OCI-LY7 (cell line): ENCODE data around the gene RXFP1. TPM values are rescaled to one million over a fixed set of nuclear protein-coding genes. Genes with fewer than 3 reads are reported as not detected.

Experiments used
- Bru-seq: library from RNA; stranded (reverse); fragments of 400-500 nt; gene quantifications from one replicate; lab custom pipeline; 2021; lab: Mats Ljungman, UMichigan
- BruChase-seq, 2 experiments: library from RNA; stranded (reverse); fragments of 400-500 nt; gene quantifications; one replicate each; lab custom pipeline; 2021; lab: Mats Ljungman, UMichigan
- BruUV-seq: library from RNA; stranded (reverse); fragments of 400-500 nt; replicated peaks from 2 replicates; lab custom pipeline; 2021; lab: Mats Ljungman, UMichigan
- CTCF ChIA-PET: fragments of 300-600 bp; sonication (Branson Sonifier 250); formaldehyde crosslinking; loops from one replicate; lab custom pipeline; 2022; ENCODE audit warnings: antibody characterized with exemption; ENCODE audit not compliant: unreplicated experiment; lab: Charles Lee
- POLR2A ChIA-PET: fragments of 300-600 bp; sonication (Branson Sonifier 250); formaldehyde crosslinking; loops from one replicate; lab custom pipeline; 2022; ENCODE audit warnings: antibody characterized with exemption; lab: Charles Lee
- DNase-seq: peaks from one replicate; pipeline ENCODE4 v3.0.0-alpha.2; 2015; ENCODE audit warnings: low spot score
- H2AFZ ChIP-seq: fragments of 200-600 bp; sonication (generic), shearing (Covaris generic); 2 replicates; pipeline ENCODE4 v1.6.1; 2014; ENCODE audit warnings: mild to moderate bottlenecking, antibody characterized with exemption, low read length, moderate library complexity
- H3K27ac ChIP-seq: fragments of 200-600 bp; sonication (generic); 2 replicates; pipeline ENCODE4 v1.5.1; 2014; ENCODE audit warnings: mixed run types, low read depth, mild to moderate bottlenecking, moderate library complexity, low read length, inconsistent platforms; ENCODE audit not compliant: poor library complexity, severe bottlenecking
- H3K36me3 ChIP-seq: fragments of 200-600 bp; sonication (generic); 2 replicates; pipeline ENCODE4 v1.6.1; 2014; ENCODE audit warnings: mild to moderate bottlenecking, antibody characterized with exemption, low read length, moderate library complexity, mixed read lengths; ENCODE audit not compliant: insufficient read depth
- H3K4me1 ChIP-seq: fragments of 200-600 bp; sonication (generic); 2 replicates; pipeline ENCODE4 v1.5.1; 2014; ENCODE audit warnings: mild to moderate bottlenecking, low read length; ENCODE audit not compliant: insufficient read depth, poor library complexity, severe bottlenecking
- H3K4me2 ChIP-seq: fragments of 200-600 bp; sonication (generic); 2 replicates; pipeline ENCODE4 v1.6.1; 2014; ENCODE audit warnings: mild to moderate bottlenecking, low read length
- H3K4me3 ChIP-seq: fragments of 200-600 bp; sonication (generic); 2 replicates; pipeline ENCODE4 v1.5.1; 2014; ENCODE audit warnings: mild to moderate bottlenecking, low read depth, low read length; ENCODE audit not compliant: poor library complexity, severe bottlenecking
- H3K79me2 ChIP-seq: fragments of 200-600 bp; sonication (generic); 2 replicates; pipeline ENCODE4 v1.6.1; 2016; ENCODE audit warnings: low read depth, mild to moderate bottlenecking, low read length, moderate library complexity, mixed read lengths; ENCODE audit not compliant: insufficient read depth
- H3K9me2 ChIP-seq: fragments of 200-600 bp; sonication (generic); 2 replicates; pipeline ENCODE4 v1.6.1; 2016; ENCODE audit warnings: mild to moderate bottlenecking, low read length, mixed read lengths; ENCODE audit not compliant: insufficient read depth
- H3K9me3 ChIP-seq: fragments of 200-600 bp; sonication (generic); 2 replicates; pipeline ENCODE4 v1.6.1; 2014; ENCODE audit warnings: mild to moderate bottlenecking, mixed run types, low read length, mixed read lengths
- H4K20me1 ChIP-seq: fragments of 200-600 bp; sonication (generic); 2 replicates; pipeline ENCODE4 v1.6.1; 2014; ENCODE audit warnings: mild to moderate bottlenecking, antibody characterized with exemption, low read length, moderate library complexity, mixed read lengths; ENCODE audit not compliant: insufficient read depth
- CTCF ChIP-seq: fragments of 200-600 bp; sonication (generic); conservative IDR thresholded peaks from 2 replicates; pipeline ENCODE4 v1.5.1; 2014; ENCODE audit warnings: mild to moderate bottlenecking, antibody characterized with exemption, low read length, moderate library complexity, mixed read lengths
- EZH2phosphoT487 ChIP-seq: fragments of 200-600 bp; sonication (generic); IDR thresholded peaks from 2 replicates; pipeline ENCODE4 v1.6.1; 2018; ENCODE audit warnings: low read depth, borderline replicate concordance, mild to moderate bottlenecking, mixed run types, antibody characterized with exemption, low read length, moderate library complexity, mixed read lengths
- intact Hi-C: fragments of 100-400 bp; cut with micrococcal nuclease; formaldehyde crosslinking; loops from one replicate; pipeline ENCODE4 v1.10.0; 2022; ENCODE audit not compliant: unreplicated experiment
- long read RNA-seq: library from polyadenylated mRNA; stranded (forward); transcript quantifications from one replicate; pipeline ENCODE4 v2.0.0, GENCODE V29; 2022
- total RNA-seq, 2 experiments: library from RNA; depleted of rRNA in 1 of 2; stranded (reverse); fragments of >200 nt in 1 of 2; shearing (Covaris generic) in 1 of 2; gene quantifications; 2 replicates each; pipeline ENCODE4 v1.2.3, GENCODE V29; 2014 to 2022

Gene RXFP1
- total RNA-seq (2014; rRNA removed; shearing (Covaris generic)) (not detected in 2 replicates), total RNA-seq (2022) (not detected in 2 replicates), Bru-seq, nascent RNA (percentile 0 among the genes with signal in this experiment), BruChase-seq, experiment 1, labeled RNA remaining after a 6-hour chase (percentile 2 among the genes with signal in this experiment), BruChase-seq, experiment 2, labeled RNA remaining after a 2-hour chase (percentile 1 among the genes with signal in this experiment)
- long read RNA-seq: 0 reads

- no peak within 1 kb of the TSS for H2AFZ ChIP-seq
- no TSS peak for BruUV-seq
- no peaks in the 10 kb centered on the region for H3K9me3 ChIP-seq
- H3K79me2 ChIP-seq: no peaks in the 10 kb centered on the region
- no peak within 1 kb of the TSS for H3K4me2 ChIP-seq
- CTCF ChIA-PET: no interaction called here
- POLR2A ChIA-PET: no interaction called here
- no peaks in the 10 kb centered on the region for H3K9me2 ChIP-seq
- TF ChIP-seq EZH2phosphoT487 (no peak), CTCF (no peak)
- H3K4me1 ChIP-seq: no peaks in the 10 kb centered on the region
- H3K27ac ChIP-seq: no peak within 1 kb of the TSS
- H3K36me3 ChIP-seq: no peaks in the 10 kb centered on the region
- no peak for DNase-seq
- intact Hi-C loops: no loop called here
- H4K20me1 ChIP-seq: no peaks in the 10 kb centered on the region
- no peak within 1 kb of the TSS for H3K4me3 ChIP-seq
These were observed at the start of gene RXFP1 for GRCh38 chr4:158521484-158522088. TSS of gene RXFP1 (plus strand) at chr4:158521882. CDS start at chr4:158521977, 95 bp downstream.

- intact Hi-C loops: no loop called here
- H2AFZ ChIP-seq: no peak overlapping the region
- no peaks in the 10 kb centered on the region for H3K4me1 ChIP-seq
- H3K4me3 ChIP-seq: no peak overlapping the region
- no peak overlapping the region for H3K27ac ChIP-seq
- ChIA-PET POLR2A (no interaction called here), CTCF (no interaction called here)
- H3K4me2 ChIP-seq: no peak overlapping the region
- no peaks in the 10 kb centered on the region for H3K79me2 ChIP-seq
- H3K9me2 ChIP-seq: no peaks in the 10 kb centered on the region
- no peaks in the 10 kb centered on the region for H4K20me1 ChIP-seq
- BruUV-seq: no TSS peak
- H3K9me3 ChIP-seq: no peaks in the 10 kb centered on the region
- H3K36me3 ChIP-seq: no peaks in the 10 kb centered on the region
- TF ChIP-seq CTCF: no peak
- no peak for TF ChIP-seq EZH2phosphoT487
- no peak for DNase-seq
These were observed 39.9 kb upstream of the RXFP1 start for GRCh38 chr4:158481811-158482210.
